WTC11 (cell line): Measurements from ENCODE around the gene ARHGEF10L. TPM values are rescaled to one million over a fixed set of nuclear protein-coding genes. Genes with fewer than 3 reads are reported as not detected.

Source experiments
- ATAC-seq: fragments of 200-7000 bp; cut with Tn5 transposase; 2 replicates; pipeline ENCODE4 v1.10.0; 2021; ENCODE audit warnings: mild to moderate bottlenecking, moderate library complexity
- CTCF ChIA-PET: fragments of 300-600 bp; sonication (Branson Sonifier 250); formaldehyde crosslinking; loops from one replicate; lab custom pipeline; 2021; ENCODE audit warnings: antibody characterized with exemption; lab: Charles Lee
- POLR2A ChIA-PET: fragments of 350-600 bp; sonication (Branson Sonifier 250); formaldehyde crosslinking; loops from one replicate; lab custom pipeline; 2021; ENCODE audit warnings: antibody characterized with exemption; lab: Charles Lee
- DNase-seq: peaks from one replicate; pipeline ENCODE4 v3.0.0; 2021; ENCODE audit warnings: low spot score
- H3K27ac Mint-ChIP-seq: 2 replicates; pipeline ENCODE4 v1.8.0; 2021; ENCODE audit warnings: mixed read lengths
- H3K27me3 Mint-ChIP-seq: 2 replicates; pipeline ENCODE4 v1.8.0; 2021; ENCODE audit warnings: low read depth, mild to moderate bottlenecking, moderate library complexity, mixed read lengths
- H3K36me3 Mint-ChIP-seq: 2 replicates; pipeline ENCODE4 v1.8.0; 2021; ENCODE audit warnings: mixed read lengths
- H3K4me1 Mint-ChIP-seq: 2 replicates; pipeline ENCODE4 v1.8.0; 2022; ENCODE audit warnings: mixed read lengths
- H3K4me3 Mint-ChIP-seq: 2 replicates; pipeline ENCODE4 v1.8.0; 2021; ENCODE audit warnings: mild to moderate bottlenecking, moderate library complexity, mixed read lengths
- H3K9me3 Mint-ChIP-seq: 2 replicates; pipeline ENCODE4 v1.8.0; 2021; ENCODE audit warnings: mixed read lengths
- ATF2 ChIP-seq: sonication (generic); formaldehyde crosslinking; IDR thresholded peaks from 2 replicates; pipeline ENCODE4 v1.8.1; 2022; ENCODE audit warnings: low read depth, missing genetic modification reagents, borderline replicate concordance
- ATF3 ChIP-seq: sonication (generic); formaldehyde crosslinking; conservative IDR thresholded peaks from 2 replicates; pipeline ENCODE4 v1.8.1; 2022; ENCODE audit warnings: mild to moderate bottlenecking, missing genetic modification reagents
- CBFB ChIP-seq: sonication (generic); formaldehyde crosslinking; IDR thresholded peaks from 2 replicates; pipeline ENCODE4 v1.8.1; 2022; ENCODE audit warnings: mild to moderate bottlenecking, low read depth, missing genetic modification reagents
- E2F5 ChIP-seq: sonication (generic); formaldehyde crosslinking; IDR thresholded peaks from 2 replicates; pipeline ENCODE4 v1.8.1; 2022; ENCODE audit warnings: mild to moderate bottlenecking, moderate library complexity, missing genetic modification reagents
- FOXJ3 ChIP-seq: sonication (generic); formaldehyde crosslinking; IDR thresholded peaks from 2 replicates; pipeline ENCODE4 v1.9.0; 2021; ENCODE audit warnings: missing genetic modification reagents, mild to moderate bottlenecking, borderline replicate concordance
- GRHL2 ChIP-seq: fragments of 250-450 bp; sonication (Bioruptor Pico); IDR thresholded peaks from 2 replicates; pipeline ENCODE4 v1.8.0; 2022; ENCODE audit warnings: mild to moderate bottlenecking, moderate library complexity; ENCODE audit not compliant: insufficient replicate concordance, severe bottlenecking
- HMGA2 ChIP-seq: fragments of 250-450 bp; sonication (Bioruptor Pico); IDR thresholded peaks from 2 replicates; pipeline ENCODE4 v1.4.0; 2021; ENCODE audit warnings: mild to moderate bottlenecking, moderate library complexity
- MYBL2 ChIP-seq: sonication (generic); formaldehyde crosslinking; IDR thresholded peaks from 2 replicates; pipeline ENCODE4 v1.8.1; 2023; ENCODE audit warnings: mild to moderate bottlenecking, moderate library complexity, missing genetic modification reagents
- NFYB ChIP-seq: sonication (generic); formaldehyde crosslinking; conservative IDR thresholded peaks from 2 replicates; pipeline ENCODE4 v1.8.0; 2022; ENCODE audit warnings: low read depth, missing genetic modification reagents
- PRDM15 ChIP-seq: sonication (generic); formaldehyde crosslinking; IDR thresholded peaks from 2 replicates; pipeline ENCODE4 v1.8.0; 2022; ENCODE audit warnings: missing genetic modification reagents
- TCF7 ChIP-seq: sonication (generic); formaldehyde crosslinking; IDR thresholded peaks from 2 replicates; pipeline ENCODE4 v1.8.0; 2022; ENCODE audit warnings: mild to moderate bottlenecking, low read depth, missing genetic modification reagents, moderate library complexity
- TEAD4 ChIP-seq: sonication (generic); formaldehyde crosslinking; IDR thresholded peaks from 2 replicates; pipeline ENCODE4 v1.8.0; 2022; ENCODE audit warnings: mild to moderate bottlenecking, missing genetic modification reagents
- TP53 ChIP-seq: sonication (generic); formaldehyde crosslinking; IDR thresholded peaks from 2 replicates; pipeline ENCODE4 v1.8.1; 2023; ENCODE audit warnings: mild to moderate bottlenecking, missing genetic modification reagents
- ZNF263 ChIP-seq: sonication (generic); formaldehyde crosslinking; IDR thresholded peaks from 2 replicates; pipeline ENCODE4 v1.8.1; 2022; ENCODE audit warnings: low read depth, mild to moderate bottlenecking, moderate library complexity, missing genetic modification reagents
- ZNF512 ChIP-seq: sonication (generic); formaldehyde crosslinking; IDR thresholded peaks from 2 replicates; pipeline ENCODE4 v1.8.1; 2022; ENCODE audit warnings: missing genetic modification reagents, borderline replicate concordance
- total RNA-seq: library from RNA; stranded (reverse); gene quantifications from 3 replicates; pipeline ENCODE4 v1.2.3, GENCODE V29; 2021
- TF ChIP-seq, protein P1 (sequence below): fragments of 250-450 bp; sonication (Bioruptor Pico); IDR thresholded peaks from 2 replicates; pipeline ENCODE4 v1.9.0; 2021; ENCODE audit warnings: mild to moderate bottlenecking
- TF ChIP-seq, protein P2 (sequence below): sonication (generic); formaldehyde crosslinking; IDR thresholded peaks from 2 replicates; pipeline ENCODE4 v1.8.1; 2023; ENCODE audit warnings: mild to moderate bottlenecking, missing genetic modification reagents
- TF ChIP-seq, protein P3 (sequence below): sonication (generic); formaldehyde crosslinking; IDR thresholded peaks from 2 replicates; pipeline ENCODE4 v1.8.1; 2023; ENCODE audit warnings: mild to moderate bottlenecking, missing genetic modification reagents

The ARHGEF10L gene
- total RNA-seq, 1 experiment from 2014 or later, result 34.4 TPM

GRCh38 chr1:17699581-17699980 lies 160.1 kb downstream of the ARHGEF10L start:
- no peaks in the 10 kb centered on the region for H3K9me3 Mint-ChIP-seq
- peaks cover 15% of the 10 kb centered on the region for H3K4me1 Mint-ChIP-seq
- DNase-seq (no peak), ATAC-seq (no peak)
- POLR2A ChIA-PET, result no interaction called here
- H3K4me3 Mint-ChIP-seq, result no peak overlapping the region
- no peaks in the 10 kb centered on the region for H3K27me3 Mint-ChIP-seq
- H3K36me3 Mint-ChIP-seq, result no peaks in the 10 kb centered on the region
- H3K27ac Mint-ChIP-seq, result no peak overlapping the region
- CTCF ChIA-PET, result interaction anchor here (1.6 to 4.7 kb wide), 2 partner anchors 25 to 37 kb away, joined by 5 to 79 read pairs; no protein-coding TSS in a partner anchor
- TF ChIP-seq E2F5 (CRISPR knock-in tag) (no peak), MYBL2 (CRISPR knock-in tag) (no peak), HMGA2 (no peak), TEAD4 (CRISPR knock-in tag) (no peak), ZNF263 (CRISPR knock-in tag) (no peak), NFYB (no peak), GRHL2 (CRISPR knock-in tag) (no peak), ATF2 (CRISPR knock-in tag) (no peak)
- TF ChIP-seq, protein P1, sequence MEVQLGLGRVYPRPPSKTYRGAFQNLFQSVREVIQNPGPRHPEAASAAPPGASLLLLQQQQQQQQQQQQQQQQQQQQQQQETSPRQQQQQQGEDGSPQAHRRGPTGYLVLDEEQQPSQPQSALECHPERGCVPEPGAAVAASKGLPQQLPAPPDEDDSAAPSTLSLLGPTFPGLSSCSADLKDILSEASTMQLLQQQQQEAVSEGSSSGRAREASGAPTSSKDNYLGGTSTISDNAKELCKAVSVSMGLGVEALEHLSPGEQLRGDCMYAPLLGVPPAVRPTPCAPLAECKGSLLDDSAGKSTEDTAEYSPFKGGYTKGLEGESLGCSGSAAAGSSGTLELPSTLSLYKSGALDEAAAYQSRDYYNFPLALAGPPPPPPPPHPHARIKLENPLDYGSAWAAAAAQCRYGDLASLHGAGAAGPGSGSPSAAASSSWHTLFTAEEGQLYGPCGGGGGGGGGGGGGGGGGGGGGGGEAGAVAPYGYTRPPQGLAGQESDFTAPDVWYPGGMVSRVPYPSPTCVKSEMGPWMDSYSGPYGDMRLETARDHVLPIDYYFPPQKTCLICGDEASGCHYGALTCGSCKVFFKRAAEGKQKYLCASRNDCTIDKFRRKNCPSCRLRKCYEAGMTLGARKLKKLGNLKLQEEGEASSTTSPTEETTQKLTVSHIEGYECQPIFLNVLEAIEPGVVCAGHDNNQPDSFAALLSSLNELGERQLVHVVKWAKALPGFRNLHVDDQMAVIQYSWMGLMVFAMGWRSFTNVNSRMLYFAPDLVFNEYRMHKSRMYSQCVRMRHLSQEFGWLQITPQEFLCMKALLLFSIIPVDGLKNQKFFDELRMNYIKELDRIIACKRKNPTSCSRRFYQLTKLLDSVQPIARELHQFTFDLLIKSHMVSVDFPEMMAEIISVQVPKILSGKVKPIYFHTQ (CRISPR knock-in tag), result no peak
- TF ChIP-seq, protein P2, sequence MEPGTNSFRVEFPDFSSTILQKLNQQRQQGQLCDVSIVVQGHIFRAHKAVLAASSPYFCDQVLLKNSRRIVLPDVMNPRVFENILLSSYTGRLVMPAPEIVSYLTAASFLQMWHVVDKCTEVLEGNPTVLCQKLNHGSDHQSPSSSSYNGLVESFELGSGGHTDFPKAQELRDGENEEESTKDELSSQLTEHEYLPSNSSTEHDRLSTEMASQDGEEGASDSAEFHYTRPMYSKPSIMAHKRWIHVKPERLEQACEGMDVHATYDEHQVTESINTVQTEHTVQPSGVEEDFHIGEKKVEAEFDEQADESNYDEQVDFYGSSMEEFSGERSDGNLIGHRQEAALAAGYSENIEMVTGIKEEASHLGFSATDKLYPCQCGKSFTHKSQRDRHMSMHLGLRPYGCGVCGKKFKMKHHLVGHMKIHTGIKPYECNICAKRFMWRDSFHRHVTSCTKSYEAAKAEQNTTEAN (CRISPR knock-in tag), result no peak

- H3K36me3 Mint-ChIP-seq, result no peaks in the 10 kb centered on the region
- H3K27me3 Mint-ChIP-seq, result no peaks in the 10 kb centered on the region
- H3K4me1 Mint-ChIP-seq, result peaks cover 13% of the 10 kb centered on the region
- ATAC-seq (no peak), DNase-seq (no peak)
- POLR2A ChIA-PET, result no interaction called here
- H3K27ac Mint-ChIP-seq, result no peak overlapping the region; the same call in 1 of the 2 replicates
- H3K9me3 Mint-ChIP-seq, result no peaks in the 10 kb centered on the region
- CTCF ChIA-PET, result interaction anchor here (0.8 to 1.1 kb wide), 2 partner anchors 40 to 51 kb away, joined by 3 to 5 read pairs; no protein-coding TSS in a partner anchor
- no peak overlapping the region for H3K4me3 Mint-ChIP-seq
- TF ChIP-seq ZNF263 (CRISPR knock-in tag), result no peak
- TF ChIP-seq GRHL2 (CRISPR knock-in tag), result no peak
- TF ChIP-seq TCF7 (CRISPR knock-in tag), result no peak
- TF ChIP-seq PRDM15 (CRISPR knock-in tag), result no peak
- TF ChIP-seq, protein P3, sequence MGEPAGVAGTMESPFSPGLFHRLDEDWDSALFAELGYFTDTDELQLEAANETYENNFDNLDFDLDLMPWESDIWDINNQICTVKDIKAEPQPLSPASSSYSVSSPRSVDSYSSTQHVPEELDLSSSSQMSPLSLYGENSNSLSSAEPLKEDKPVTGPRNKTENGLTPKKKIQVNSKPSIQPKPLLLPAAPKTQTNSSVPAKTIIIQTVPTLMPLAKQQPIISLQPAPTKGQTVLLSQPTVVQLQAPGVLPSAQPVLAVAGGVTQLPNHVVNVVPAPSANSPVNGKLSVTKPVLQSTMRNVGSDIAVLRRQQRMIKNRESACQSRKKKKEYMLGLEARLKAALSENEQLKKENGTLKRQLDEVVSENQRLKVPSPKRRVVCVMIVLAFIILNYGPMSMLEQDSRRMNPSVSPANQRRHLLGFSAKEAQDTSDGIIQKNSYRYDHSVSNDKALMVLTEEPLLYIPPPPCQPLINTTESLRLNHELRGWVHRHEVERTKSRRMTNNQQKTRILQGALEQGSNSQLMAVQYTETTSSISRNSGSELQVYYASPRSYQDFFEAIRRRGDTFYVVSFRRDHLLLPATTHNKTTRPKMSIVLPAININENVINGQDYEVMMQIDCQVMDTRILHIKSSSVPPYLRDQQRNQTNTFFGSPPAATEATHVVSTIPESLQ (CRISPR knock-in tag), result no peak
- no peak for TF ChIP-seq CBFB
- TF ChIP-seq TP53 (CRISPR knock-in tag), result no peak
- TF ChIP-seq FOXJ3 (CRISPR knock-in tag), result no peak
- TF ChIP-seq ATF3, result no peak
- TF ChIP-seq TEAD4 (CRISPR knock-in tag), result no peak
- no peak for TF ChIP-seq ZNF512 (CRISPR knock-in tag)
These were observed 161.7 kb downstream of the ARHGEF10L start for GRCh38 chr1:17700945-17701810.
